Measurements from ENCODE around the gene TCF15.

The TCF15 gene

GRCh38 chr20:631101-631500 is 21.0 kb upstream of the TCF15 start:
- no peak for TF ChIP-seq CTCF (IDR thresholded peaks at IDR 0.05; ENCODE audit: low read length, missing control alignments)

GRCh38 chr20:626579-626978 is 16.5 kb upstream of the TCF15 start:
- TF ChIP-seq CTCF (IDR thresholded peaks at IDR 0.05; ENCODE audit: low read length, missing control alignments), result no peak
- no peak overlapping the region for H3K4me3 ChIP-seq (replicated peaks; ENCODE audit: low read depth, low read length)
- no peak for DNase-seq (ENCODE audit: low read depth)

More at GRCh38 chr20:631101-631500, 21.0 kb upstream of the TCF15 start:
- no peak for DNase-seq (ENCODE audit: low read depth)
- H3K4me3 ChIP-seq (replicated peaks; ENCODE audit: low read depth, low read length), result no peak overlapping the region

- DNase-seq (ENCODE audit: low read depth), result no peak
- TF ChIP-seq CTCF (IDR thresholded peaks at IDR 0.05; ENCODE audit: low read length, missing control alignments), result no peak
- no peak overlapping the region for H3K4me3 ChIP-seq (replicated peaks; ENCODE audit: low read depth, low read length)
These were observed 15.3 kb upstream of the TCF15 start for GRCh38 chr20:625360-625932.

- TF ChIP-seq CTCF (IDR thresholded peaks at IDR 0.05; ENCODE audit: low read length, missing control alignments), result no peak
- H3K4me3 ChIP-seq (replicated peaks; ENCODE audit: low read depth, low read length), result no peak overlapping the region
- DNase-seq (ENCODE audit: low read depth), result no peak
These were observed 13.6 kb upstream of the TCF15 start for GRCh38 chr20:623704-624103.

- H3K4me3 ChIP-seq (replicated peaks; ENCODE audit: low read depth, low read length), result no peak overlapping the region
- DNase-seq (ENCODE audit: low read depth), result no peak
- TF ChIP-seq CTCF (IDR thresholded peaks at IDR 0.05; ENCODE audit: low read length, missing control alignments), result no peak
These were observed 12.9 kb upstream of the TCF15 start for GRCh38 chr20:623021-623420.

- H3K4me3 ChIP-seq (replicated peaks; ENCODE audit: low read depth, low read length), result no peak overlapping the region
- no peak for DNase-seq (ENCODE audit: low read depth)
- TF ChIP-seq CTCF (IDR thresholded peaks at IDR 0.05; ENCODE audit: low read length, missing control alignments), result no peak
These were observed 12.1 kb upstream of the TCF15 start for GRCh38 chr20:622161-622560.

GRCh38 chr20:621125-621756 is 11.1 kb upstream of the TCF15 start:
- no peak for DNase-seq (ENCODE audit: low read depth)
- no peak for TF ChIP-seq CTCF (IDR thresholded peaks at IDR 0.05; ENCODE audit: low read length, missing control alignments)
- no peak overlapping the region for H3K4me3 ChIP-seq (replicated peaks; ENCODE audit: low read depth, low read length)

All from fibroblast of pulmonary artery (primary cell).